Measurements from ENCODE around the gene M1AP.

Gene M1AP

DNA sequence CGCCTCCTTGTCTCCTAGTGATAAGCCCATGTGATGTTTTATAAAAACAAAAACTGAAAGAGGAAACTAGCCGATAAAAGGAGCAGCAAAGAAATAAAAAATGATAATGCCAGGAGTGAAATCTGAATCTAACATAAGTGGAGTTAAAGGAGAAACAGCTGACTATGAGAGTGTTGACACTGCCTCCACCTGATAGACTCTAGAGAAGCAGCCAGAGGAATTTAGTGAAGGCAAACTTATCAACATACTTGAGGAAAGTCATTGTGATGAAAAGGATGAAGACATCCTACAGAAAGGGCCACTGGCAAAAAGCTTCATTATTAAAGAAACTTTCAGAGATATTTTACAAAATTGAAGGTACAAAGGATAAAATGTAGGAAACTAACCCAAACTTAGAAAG lies 1.9 kb downstream of the M1AP start:
- no peaks in the 10 kb centered on the region for H3F3A ChIP-seq (ENCODE audit: insufficient read depth, low read length)
- no peak overlapping the region for H3K4me3 ChIP-seq (ENCODE audit: low read length)
- no peak overlapping the region for H3K27ac ChIP-seq (ENCODE audit: low read length)
- no peaks in the 10 kb centered on the region for H3K79me2 ChIP-seq (ENCODE audit: low read length)
- H3K9me3 ChIP-seq (replicated peaks; ENCODE audit: insufficient read depth, low read length) = no peaks in the 10 kb centered on the region
- H3K4me1 ChIP-seq (ENCODE audit: low read length) = no peaks in the 10 kb centered on the region
- DNase-seq = no peak
- no peak overlapping the region for H2AFZ ChIP-seq (ENCODE audit: low read length)
- H3K36me3 ChIP-seq (replicated peaks; ENCODE audit: insufficient read depth, low read length) = no peaks in the 10 kb centered on the region
- no peak overlapping the region for H3K4me2 ChIP-seq (ENCODE audit: low read depth, low read length)
- no peak overlapping the region for H3K9ac ChIP-seq (ENCODE audit: low read length)
- H4K20me1 ChIP-seq (ENCODE audit: insufficient read depth, low read length) = no peaks in the 10 kb centered on the region
- no peak for TF ChIP-seq EZH2phosphoT487 (IDR thresholded peaks at IDR 0.05; ENCODE audit: low read length)
- TF ChIP-seq EZH2 (optimal IDR thresholded peaks at IDR 0.05; ENCODE audit: low read depth, low read length) = no peak
- TF ChIP-seq, protein P1, sequence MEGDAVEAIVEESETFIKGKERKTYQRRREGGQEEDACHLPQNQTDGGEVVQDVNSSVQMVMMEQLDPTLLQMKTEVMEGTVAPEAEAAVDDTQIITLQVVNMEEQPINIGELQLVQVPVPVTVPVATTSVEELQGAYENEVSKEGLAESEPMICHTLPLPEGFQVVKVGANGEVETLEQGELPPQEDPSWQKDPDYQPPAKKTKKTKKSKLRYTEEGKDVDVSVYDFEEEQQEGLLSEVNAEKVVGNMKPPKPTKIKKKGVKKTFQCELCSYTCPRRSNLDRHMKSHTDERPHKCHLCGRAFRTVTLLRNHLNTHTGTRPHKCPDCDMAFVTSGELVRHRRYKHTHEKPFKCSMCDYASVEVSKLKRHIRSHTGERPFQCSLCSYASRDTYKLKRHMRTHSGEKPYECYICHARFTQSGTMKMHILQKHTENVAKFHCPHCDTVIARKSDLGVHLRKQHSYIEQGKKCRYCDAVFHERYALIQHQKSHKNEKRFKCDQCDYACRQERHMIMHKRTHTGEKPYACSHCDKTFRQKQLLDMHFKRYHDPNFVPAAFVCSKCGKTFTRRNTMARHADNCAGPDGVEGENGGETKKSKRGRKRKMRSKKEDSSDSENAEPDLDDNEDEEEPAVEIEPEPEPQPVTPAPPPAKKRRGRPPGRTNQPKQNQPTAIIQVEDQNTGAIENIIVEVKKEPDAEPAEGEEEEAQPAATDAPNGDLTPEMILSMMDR (IDR thresholded peaks at IDR 0.05; ENCODE audit: low read length) = no peak
- H3K9me2 ChIP-seq (replicated peaks; ENCODE audit: insufficient read depth, low read length) = no peaks in the 10 kb centered on the region
- no peaks in the 10 kb centered on the region for H3K27me3 ChIP-seq (replicated peaks; ENCODE audit: insufficient read depth, low read length)

GRCh38 chr2:74645344-74645743 lies 2.8 kb downstream of the M1AP start:
- no peaks in the 10 kb centered on the region for H4K20me1 ChIP-seq (ENCODE audit: insufficient read depth, low read length)
- no peak for DNase-seq
- no peaks in the 10 kb centered on the region for H3K9me2 ChIP-seq (replicated peaks; ENCODE audit: insufficient read depth, low read length)
- TF ChIP-seq EZH2 (optimal IDR thresholded peaks at IDR 0.05; ENCODE audit: low read depth, low read length) = no peak
- TF ChIP-seq, protein P1 (IDR thresholded peaks at IDR 0.05; ENCODE audit: low read length) = no peak
- TF ChIP-seq EZH2phosphoT487 (IDR thresholded peaks at IDR 0.05; ENCODE audit: low read length) = no peak
- H3K9ac ChIP-seq (ENCODE audit: low read length) = no peak overlapping the region
- no peaks in the 10 kb centered on the region for H3K27me3 ChIP-seq (replicated peaks; ENCODE audit: insufficient read depth, low read length)
- no peaks in the 10 kb centered on the region for H3K79me2 ChIP-seq (ENCODE audit: low read length)
- no peaks in the 10 kb centered on the region for H3K36me3 ChIP-seq (replicated peaks; ENCODE audit: insufficient read depth, low read length)
- no peaks in the 10 kb centered on the region for H3F3A ChIP-seq (ENCODE audit: insufficient read depth, low read length)
- no peak overlapping the region for H2AFZ ChIP-seq (ENCODE audit: low read length)
- H3K9me3 ChIP-seq (replicated peaks; ENCODE audit: insufficient read depth, low read length) = no peaks in the 10 kb centered on the region
- no peaks in the 10 kb centered on the region for H3K4me1 ChIP-seq (ENCODE audit: low read length)
- H3K4me3 ChIP-seq (ENCODE audit: low read length) = no peak overlapping the region
- no peak overlapping the region for H3K27ac ChIP-seq (ENCODE audit: low read length)
- H3K4me2 ChIP-seq (ENCODE audit: low read depth, low read length) = no peak overlapping the region

DNA sequence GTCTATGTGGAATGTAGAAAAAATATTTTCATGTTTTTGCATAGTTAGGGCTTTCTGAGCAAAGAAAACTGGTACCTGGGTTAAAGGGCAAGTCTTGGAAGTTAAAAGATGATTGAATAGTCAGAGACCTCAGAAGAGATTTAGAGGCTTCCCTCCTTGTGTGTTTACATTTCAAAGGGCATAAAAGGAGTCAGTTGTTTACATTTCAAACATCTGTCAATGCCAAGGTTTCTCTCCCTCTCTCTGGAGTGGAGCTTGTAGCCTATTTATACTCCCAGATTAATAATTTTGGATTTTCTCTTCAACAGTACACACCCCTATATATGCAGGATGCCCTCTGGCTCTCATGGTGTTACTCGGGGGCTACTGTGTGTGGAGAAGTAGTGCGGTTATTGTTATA lies 8.6 kb downstream of the M1AP start:
- TF ChIP-seq EZH2 (optimal IDR thresholded peaks at IDR 0.05; ENCODE audit: low read depth, low read length) = no peak

GRCh38 chr2:74632939-74633312 lies 15.2 kb downstream of the M1AP start:
- TF ChIP-seq EZH2 (optimal IDR thresholded peaks at IDR 0.05; ENCODE audit: low read depth, low read length) = no peak
- TF ChIP-seq, protein P1 (IDR thresholded peaks at IDR 0.05; ENCODE audit: low read length) = no peak
- Histone ChIP-seq H3K4me2 (ENCODE audit: low read depth, low read length) (no peak overlapping the region), H3K4me3 (ENCODE audit: low read length) (no peak overlapping the region), H3K27me3 (replicated peaks; ENCODE audit: insufficient read depth, low read length) (no peaks in the 10 kb centered on the region), H3K79me2 (ENCODE audit: low read length) (no peaks in the 10 kb centered on the region), H3K4me1 (ENCODE audit: low read length) (no peaks in the 10 kb centered on the region), H3K9me3 (replicated peaks; ENCODE audit: insufficient read depth, low read length) (no peaks in the 10 kb centered on the region), H3K9me2 (replicated peaks; ENCODE audit: insufficient read depth, low read length) (no peaks in the 10 kb centered on the region), H2AFZ (ENCODE audit: low read length) (no peak overlapping the region), H3F3A (ENCODE audit: insufficient read depth, low read length) (no peaks in the 10 kb centered on the region), H3K9ac (ENCODE audit: low read length) (no peak overlapping the region), H3K27ac (ENCODE audit: low read length) (no peak overlapping the region), H3K36me3 (replicated peaks; ENCODE audit: insufficient read depth, low read length) (no peaks in the 10 kb centered on the region), H4K20me1 (ENCODE audit: insufficient read depth, low read length) (no peaks in the 10 kb centered on the region)
- no peak for DNase-seq

More for the DNA sequence above, 8.6 kb downstream of the M1AP start:
- Histone ChIP-seq H3K4me3 (ENCODE audit: low read length) (no peak overlapping the region), H3K27me3 (replicated peaks; ENCODE audit: insufficient read depth, low read length) (no peaks in the 10 kb centered on the region), H3K9ac (ENCODE audit: low read length) (no peak overlapping the region), H3K9me3 (replicated peaks; ENCODE audit: insufficient read depth, low read length) (no peaks in the 10 kb centered on the region), H3K36me3 (replicated peaks; ENCODE audit: insufficient read depth, low read length) (no peaks in the 10 kb centered on the region), H3K27ac (ENCODE audit: low read length) (no peak overlapping the region), H3K4me2 (ENCODE audit: low read depth, low read length) (no peak overlapping the region), H3F3A (ENCODE audit: insufficient read depth, low read length) (no peaks in the 10 kb centered on the region), H3K4me1 (ENCODE audit: low read length) (no peaks in the 10 kb centered on the region), H4K20me1 (ENCODE audit: insufficient read depth, low read length) (no peaks in the 10 kb centered on the region), H3K79me2 (ENCODE audit: low read length) (no peaks in the 10 kb centered on the region), H2AFZ (ENCODE audit: low read length) (no peak overlapping the region), H3K9me2 (replicated peaks; ENCODE audit: insufficient read depth, low read length) (no peaks in the 10 kb centered on the region)
- no peak for DNase-seq

All from MM.1S (cell line).